IPS-18a (cell line): Measurements from ENCODE around the gene LRCH1.

Source experiments
- H3K27ac ChIP-seq: one replicate; pipeline ENCODE4 v1.5.1; 2013; ENCODE audit warnings: low read length
- H3K27me3 ChIP-seq: one replicate; pipeline ENCODE4 v1.6.1; 2013; ENCODE audit warnings: mild to moderate bottlenecking, low read length; ENCODE audit not compliant: control insufficient read depth, insufficient read depth
- H3K36me3 ChIP-seq: one replicate; pipeline ENCODE4 v1.6.1; 2013; ENCODE audit warnings: low read depth, low read length; ENCODE audit not compliant: control insufficient read depth
- H3K4me1 ChIP-seq: one replicate; pipeline ENCODE4 v1.6.1; 2013; ENCODE audit warnings: low read depth, low read length; ENCODE audit not compliant: control insufficient read depth
- H3K4me3 ChIP-seq: one replicate; pipeline ENCODE4 v1.5.1; 2013; ENCODE audit warnings: low read length
- H3K9ac ChIP-seq: one replicate; pipeline ENCODE4 v1.6.1; 2013; ENCODE audit warnings: mild to moderate bottlenecking, low read length, moderate library complexity
- H3K9me3 ChIP-seq: one replicate; pipeline ENCODE4 v1.6.1; 2013; ENCODE audit warnings: low read depth, low read length; ENCODE audit not compliant: control insufficient read depth

LRCH1 gene

DNA sequence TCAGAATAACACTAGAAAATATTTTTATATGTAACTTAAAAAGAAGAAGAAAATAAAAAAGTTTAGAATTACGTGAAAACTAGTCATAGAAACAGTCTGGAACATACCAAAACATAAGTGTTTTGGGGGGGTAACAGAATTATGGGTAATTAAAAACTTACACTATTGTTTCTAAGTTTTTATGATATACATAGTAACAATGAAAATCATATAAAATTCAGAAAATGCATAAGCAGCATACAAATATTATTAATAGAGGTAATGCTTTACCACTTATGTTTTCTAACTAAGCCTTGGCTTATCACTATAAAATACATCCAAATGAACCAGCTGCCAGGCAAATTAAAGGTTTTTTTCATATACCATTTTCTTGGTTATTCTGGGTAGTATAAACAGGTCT, 229.1 kb downstream of the LRCH1 start:
- H3K36me3 ChIP-seq = peaks cover 59% of the 10 kb centered on the region
- H3K27ac ChIP-seq = no peak overlapping the region
- H3K9ac ChIP-seq = no peak overlapping the region

DNA sequence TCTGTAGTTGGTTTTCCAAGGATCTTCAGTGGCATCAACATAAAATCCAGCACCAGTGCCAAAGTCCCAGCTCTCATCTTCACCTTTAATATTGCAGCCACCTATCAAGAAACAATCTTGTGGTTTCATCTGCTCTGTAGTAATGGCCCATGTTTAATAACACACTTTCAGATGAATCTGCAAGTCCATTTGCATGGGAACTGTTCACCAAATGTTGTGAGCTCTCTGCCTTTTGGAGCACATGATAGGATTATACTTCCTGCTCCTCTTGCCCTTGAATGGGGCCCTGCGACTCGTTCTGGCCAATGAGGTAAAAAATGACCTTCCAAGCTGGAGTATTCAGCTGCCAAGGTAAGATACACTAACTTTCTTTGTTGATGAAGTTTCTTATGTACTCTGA, 229.7 kb downstream of the LRCH1 start:
- Histone ChIP-seq H3K4me3 (no peak overlapping the region), H3K9ac (no peak overlapping the region), H3K4me1 (no peaks in the 10 kb centered on the region), H3K36me3 (peaks cover 61% of the 10 kb centered on the region), H3K9me3 (no peaks in the 10 kb centered on the region), H3K27me3 (no peaks in the 10 kb centered on the region), H3K27ac (no peak overlapping the region)

More for the DNA sequence above, 229.1 kb downstream of the LRCH1 start:
- Histone ChIP-seq H3K9me3 (no peaks in the 10 kb centered on the region), H3K4me1 (no peaks in the 10 kb centered on the region), H3K27me3 (no peaks in the 10 kb centered on the region), H3K4me3 (no peak overlapping the region)

DNA sequence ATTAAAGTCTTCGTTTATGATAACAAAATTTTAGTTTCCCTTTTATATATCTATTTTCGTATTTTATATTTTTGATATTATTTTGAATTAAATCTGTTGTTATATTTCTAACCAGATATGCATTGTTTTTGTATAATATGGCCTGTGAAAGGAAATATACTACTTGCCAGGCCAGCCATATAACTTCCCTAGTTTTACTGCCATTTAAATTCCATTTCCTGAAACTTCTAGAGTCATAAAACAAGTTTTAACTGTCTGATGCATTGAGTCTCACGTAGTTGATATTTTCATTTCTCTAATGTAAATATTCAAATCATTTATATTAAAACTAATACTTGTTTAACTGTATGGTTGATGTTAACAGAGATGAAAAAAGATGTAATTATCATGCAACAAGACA, 230.5 kb downstream of the LRCH1 start:
- peaks cover 67% of the 10 kb centered on the region for H3K36me3 ChIP-seq
- no peaks in the 10 kb centered on the region for H3K9me3 ChIP-seq
- H3K9ac ChIP-seq = no peak overlapping the region
- no peak overlapping the region for H3K4me3 ChIP-seq
- H3K27me3 ChIP-seq = no peaks in the 10 kb centered on the region
- H3K4me1 ChIP-seq = no peaks in the 10 kb centered on the region
- no peak overlapping the region for H3K27ac ChIP-seq

DNA sequence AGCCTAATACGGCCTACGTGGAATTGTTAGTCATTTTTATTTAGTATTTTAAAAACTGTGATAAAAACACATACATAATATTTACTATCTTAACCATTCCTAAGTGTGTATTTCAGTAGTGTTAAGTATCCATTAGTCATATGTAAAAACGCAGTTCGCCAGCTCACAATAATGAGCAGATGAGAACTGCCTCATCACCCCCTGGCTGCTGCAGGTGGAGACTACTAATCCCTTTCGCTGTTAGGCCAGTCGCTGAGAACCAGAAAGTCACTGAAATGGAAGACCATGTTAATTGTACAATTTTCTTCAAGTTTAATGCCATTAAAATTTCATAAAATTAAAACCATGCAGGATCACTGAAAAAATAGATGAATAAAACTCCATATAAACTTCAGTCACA, 242.4 kb downstream of the LRCH1 start:
- H3K36me3 ChIP-seq = peaks cover 9% of the 10 kb centered on the region
- no peaks in the 10 kb centered on the region for H3K9me3 ChIP-seq
- no peaks in the 10 kb centered on the region for H3K27me3 ChIP-seq
- no peak overlapping the region for H3K4me3 ChIP-seq
- no peak overlapping the region for H3K27ac ChIP-seq
- H3K4me1 ChIP-seq = peaks cover 20% of the 10 kb centered on the region
- H3K9ac ChIP-seq = no peak overlapping the region

DNA sequence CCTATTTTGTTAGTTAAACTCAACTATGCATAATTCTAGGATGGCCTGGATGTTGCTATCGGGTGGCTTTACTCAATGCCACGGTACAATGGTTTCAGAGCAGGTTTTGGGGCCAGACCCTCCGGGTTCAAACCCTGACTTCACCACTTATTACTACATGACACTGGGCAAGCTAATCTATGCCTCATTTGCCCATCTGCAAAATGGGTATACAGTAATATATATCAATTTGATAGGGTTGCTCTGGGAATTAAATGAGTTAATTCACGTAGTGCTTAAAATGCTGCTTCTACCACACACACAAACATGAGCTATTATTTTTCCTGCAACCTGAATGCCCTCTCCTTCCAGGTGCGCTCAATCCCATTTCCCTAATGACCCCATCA, 243.2 kb downstream of the LRCH1 start:
- Histone ChIP-seq H3K27ac (peak overlapping the region; percentile 88), H3K9me3 (no peaks in the 10 kb centered on the region), H3K9ac (peak overlapping the region; percentile 90), H3K27me3 (no peaks in the 10 kb centered on the region), H3K36me3 (peaks cover 1% of the 10 kb centered on the region), H3K4me3 (peak overlapping the region; percentile 92), H3K4me1 (peaks cover 20% of the 10 kb centered on the region)

DNA sequence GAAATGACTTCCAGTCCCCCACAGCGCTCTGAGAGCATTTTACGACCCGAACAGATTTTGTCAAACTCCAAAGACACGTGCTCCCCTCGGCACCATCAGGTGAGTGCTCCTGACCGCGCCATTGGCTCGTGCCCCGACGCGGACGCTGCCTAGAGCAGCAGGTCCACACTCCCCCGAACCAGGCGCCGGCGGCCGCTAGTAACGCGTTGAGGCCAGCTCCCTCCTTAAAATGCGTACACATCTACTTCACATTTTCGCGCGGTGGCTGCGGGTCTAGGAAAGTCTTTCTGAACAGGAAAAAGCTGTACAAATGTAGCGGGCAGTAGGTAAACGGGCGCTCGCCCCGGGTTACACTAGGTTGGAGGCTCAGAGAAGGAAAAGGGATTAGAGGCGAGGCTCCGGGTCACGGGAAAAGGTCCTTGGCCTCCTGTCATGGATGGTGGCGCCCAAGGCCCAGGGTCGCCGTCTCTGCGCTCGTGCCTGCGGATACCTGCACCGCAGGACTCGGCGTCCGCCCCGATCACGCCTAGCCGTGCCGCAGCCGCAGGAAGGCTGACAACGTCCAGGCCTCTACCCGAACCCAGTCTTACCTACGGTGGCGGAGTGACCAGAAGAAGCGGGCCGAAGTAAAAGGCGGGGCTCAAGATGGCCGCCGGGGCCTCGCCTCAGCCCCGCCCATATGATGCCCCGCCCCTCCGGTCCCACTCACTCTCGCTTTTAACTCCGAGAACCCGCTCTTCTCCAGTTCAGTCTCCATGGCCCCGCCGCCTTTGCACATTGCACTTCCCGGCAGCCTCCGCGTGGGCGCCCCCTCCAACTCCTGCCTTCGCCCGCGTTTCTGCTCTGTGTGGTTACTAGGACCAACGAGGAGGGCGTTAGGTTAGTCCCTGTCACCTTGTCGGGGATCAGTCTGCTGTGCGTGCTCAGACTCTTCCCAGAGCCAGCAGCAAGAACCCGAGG, 243.8 kb downstream of the LRCH1 start, which contains the start of gene ESD:
Gene ESD, minus strand, starts transcription at position 647 of the 960 bp plus-strand sequence. CDS start 5,748 bp downstream, outside the sequence.
- Histone ChIP-seq H3K4me1 (peaks cover 20% of the 10 kb centered on the region), H3K27ac (peak within 1 kb of the TSS; percentile 88)

DNA sequence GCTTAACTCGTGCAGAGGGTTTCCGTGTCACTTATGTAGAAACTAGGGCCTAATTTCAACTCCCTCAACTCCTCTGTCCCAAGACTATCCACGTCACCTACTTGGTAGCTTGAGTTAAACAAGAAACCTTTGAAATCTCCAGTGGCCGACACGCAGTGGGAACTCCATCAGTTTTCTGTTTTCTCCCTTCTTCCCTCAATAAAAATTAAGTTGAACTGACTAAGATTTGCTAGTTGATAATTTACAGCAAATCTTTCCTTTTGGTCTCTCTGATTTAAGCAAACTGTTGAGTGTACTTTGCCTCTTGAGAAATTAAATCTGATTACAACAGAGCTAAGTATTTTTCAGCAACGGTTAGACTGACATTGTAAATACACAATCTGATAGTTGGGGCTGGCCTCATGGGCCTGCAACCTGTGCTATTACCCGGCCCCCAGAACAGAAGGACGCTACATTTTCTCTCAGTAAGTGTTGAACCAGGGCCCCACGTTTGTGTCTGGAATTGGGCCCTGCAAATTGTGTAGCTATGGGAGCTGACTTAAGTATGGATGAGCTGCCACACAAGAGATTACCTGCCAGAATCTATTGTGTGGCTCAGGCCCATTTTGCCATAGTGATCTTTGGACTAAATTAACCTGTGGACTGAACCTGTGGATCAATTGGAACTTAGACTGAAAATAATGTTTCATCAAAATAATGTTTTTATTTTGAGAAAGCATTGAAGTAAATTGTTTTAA, 244.7 kb downstream of the LRCH1 start:
- Histone ChIP-seq H3K9me3 (no peaks in the 10 kb centered on the region), H3K4me3 (peak overlapping the region; percentile 92), H3K9ac (peak overlapping the region; percentile 90), H3K4me1 (peaks cover 20% of the 10 kb centered on the region), H3K27ac (peak overlapping the region; percentile 24), H3K36me3 (no peaks in the 10 kb centered on the region), H3K27me3 (no peaks in the 10 kb centered on the region)

More for the DNA sequence above, 243.8 kb downstream of the LRCH1 start, which contains the start of gene ESD:
- no peaks in the 10 kb centered on the region for H3K36me3 ChIP-seq
- no peaks in the 10 kb centered on the region for H3K9me3 ChIP-seq
- H3K9ac ChIP-seq = peak within 1 kb of the TSS; percentile 90
- peak within 1 kb of the TSS; percentile 92 for H3K4me3 ChIP-seq
- H3K27me3 ChIP-seq = no peaks in the 10 kb centered on the region

DNA sequence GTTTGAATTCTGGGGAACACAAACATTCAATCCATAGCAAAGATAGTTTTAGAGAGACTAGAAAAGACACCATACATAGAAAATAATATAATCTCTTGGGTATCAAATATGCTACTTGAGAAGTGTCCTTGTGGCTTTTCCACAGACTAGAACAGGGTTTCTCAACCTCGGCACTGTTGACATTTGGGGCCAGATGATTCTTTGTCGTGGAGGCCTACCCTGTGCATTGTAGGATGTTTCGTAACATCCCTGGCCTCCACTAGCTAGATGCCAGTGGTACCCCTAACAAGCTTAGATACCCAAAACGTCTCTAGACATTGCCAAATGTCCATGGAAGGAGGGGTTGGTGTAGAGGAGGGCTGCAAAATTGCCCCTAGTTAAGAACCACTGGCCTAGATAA, 246.2 kb downstream of the LRCH1 start:
- no peaks in the 10 kb centered on the region for H3K9me3 ChIP-seq
- no peak overlapping the region for H3K9ac ChIP-seq
- peaks cover 20% of the 10 kb centered on the region for H3K4me1 ChIP-seq
- H3K27me3 ChIP-seq = no peaks in the 10 kb centered on the region
- no peaks in the 10 kb centered on the region for H3K36me3 ChIP-seq
- H3K27ac ChIP-seq = no peak overlapping the region
- no peak overlapping the region for H3K4me3 ChIP-seq

DNA sequence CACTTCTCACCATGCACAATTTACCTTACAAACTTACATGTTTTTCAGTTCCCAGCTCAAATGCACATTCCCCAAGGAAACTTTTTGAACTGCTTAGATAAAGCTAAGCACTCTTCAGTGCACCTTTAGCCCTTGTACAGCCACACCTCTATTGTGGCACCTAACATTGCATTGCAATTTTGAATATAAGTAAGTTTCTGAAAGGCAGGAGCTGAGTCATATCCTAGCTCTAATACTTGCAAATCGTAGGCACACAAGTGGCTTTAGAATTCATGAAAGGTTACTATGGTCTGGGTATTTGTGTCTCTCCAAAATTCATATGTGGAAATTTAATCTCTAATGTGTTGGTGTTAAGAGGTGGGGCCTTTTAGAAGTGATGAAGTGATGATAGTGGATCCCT, 248.9 kb downstream of the LRCH1 start:
- peaks cover 9% of the 10 kb centered on the region for H3K4me1 ChIP-seq
- no peaks in the 10 kb centered on the region for H3K9me3 ChIP-seq
- no peaks in the 10 kb centered on the region for H3K36me3 ChIP-seq
- H3K27me3 ChIP-seq = no peaks in the 10 kb centered on the region
- no peak overlapping the region for H3K9ac ChIP-seq
- H3K4me3 ChIP-seq = no peak overlapping the region
- no peak overlapping the region for H3K27ac ChIP-seq
